ENCODE results near the gene BEND3. TPM values are rescaled to one million over a fixed set of nuclear protein-coding genes. Genes with fewer than 3 reads are reported as not detected.

BEND3 gene
- total RNA-seq, 2 experiments from 2014 or later = 2.7 to 2.9 TPM

GRCh38 chr6:107116931-107117330 is 1.6 kb upstream of the BEND3 start:
- peaks cover 18% of the 10 kb centered on the region for H3K27me3 Mint-ChIP-seq
- ChIA-PET POLR2A (no interaction called here), CTCF (interaction anchor here (0.7 kb wide), 1 partner anchor 90 kb away, joined by 3 read pairs; the partner anchor contains the start of gene MTRES1)
- no peak overlapping the region for H3K27ac Mint-ChIP-seq
- H3K4me3 Mint-ChIP-seq = peak overlapping the region; percentile 71
- peaks cover 2% of the 10 kb centered on the region for H3K36me3 Mint-ChIP-seq (ENCODE audit: low read depth)
- peaks cover 19% of the 10 kb centered on the region for H3K4me1 Mint-ChIP-seq
- DNase-seq = no peak
- no peaks in the 10 kb centered on the region for H3K9me3 Mint-ChIP-seq

- peaks cover 2% of the 10 kb centered on the region for H3K36me3 Mint-ChIP-seq (ENCODE audit: low read depth)
- POLR2A ChIA-PET = interaction anchor here (0.9 kb wide), 1 partner anchor 55 kb away, joined by 3 read pairs; no protein-coding TSS in a partner anchor
- no peaks in the 10 kb centered on the region for H3K9me3 Mint-ChIP-seq
- H3K27me3 Mint-ChIP-seq = peaks cover 18% of the 10 kb centered on the region
- peak overlapping the region; percentile 71 for H3K4me3 Mint-ChIP-seq
- peak overlapping the region; percentile 50 for H3K27ac Mint-ChIP-seq
- DNase-seq = peak; percentile 24
- CTCF ChIA-PET = interaction anchor here (0.7 kb wide), 1 partner anchor 89 kb away, joined by 3 read pairs; the partner anchor contains the start of gene MTRES1
- H3K4me1 Mint-ChIP-seq = peaks cover 19% of the 10 kb centered on the region
These were observed 1.1 kb upstream of the BEND3 start for GRCh38 chr6:107116328-107116892.

GRCh38 chr6:107115695-107116327 is 496 bp upstream of the BEND3 start:
- peak overlapping the region; percentile 71 for H3K4me3 Mint-ChIP-seq
- H3K27me3 Mint-ChIP-seq = peaks cover 18% of the 10 kb centered on the region
- H3K27ac Mint-ChIP-seq = peak overlapping the region; percentile 50
- H3K36me3 Mint-ChIP-seq (ENCODE audit: low read depth) = peaks cover 2% of the 10 kb centered on the region
- H3K9me3 Mint-ChIP-seq = no peaks in the 10 kb centered on the region
- ChIA-PET POLR2A (interaction anchor here (0.9 kb wide), 1 partner anchor 54 kb away, joined by 3 read pairs; no protein-coding TSS in a partner anchor), CTCF (interaction anchor here (0.6 to 1.3 kb wide), 2 partner anchors 53 to 1251 kb away, joined by 3 to 4 read pairs; no protein-coding TSS in a partner anchor)
- peaks cover 19% of the 10 kb centered on the region for H3K4me1 Mint-ChIP-seq
- peak; percentile 15 for DNase-seq

GRCh38 chr6:107114213-107114925 is 946 bp downstream of the BEND3 start:
- DNase-seq = peak; percentile 63
- POLR2A ChIA-PET = no interaction called here
- H3K36me3 Mint-ChIP-seq (ENCODE audit: low read depth) = peaks cover 2% of the 10 kb centered on the region
- CTCF ChIA-PET = interaction anchor here (0.5 to 1.8 kb wide), 21 partner anchors 8 to 1074 kb away, joined by 3 to 8 read pairs (median 3); partner anchors contain the start of gene MTRES1
- peak overlapping the region; percentile 72 for H3K4me3 Mint-ChIP-seq
- peaks cover 22% of the 10 kb centered on the region for H3K4me1 Mint-ChIP-seq
- H3K27me3 Mint-ChIP-seq = peaks cover 18% of the 10 kb centered on the region
- H3K27ac Mint-ChIP-seq = peak overlapping the region; percentile 36
- no peaks in the 10 kb centered on the region for H3K9me3 Mint-ChIP-seq

- CTCF ChIA-PET = no interaction called here
- no peak for DNase-seq
- no peaks in the 10 kb centered on the region for H3K27me3 Mint-ChIP-seq
- no peak overlapping the region for H3K4me3 Mint-ChIP-seq
- no peaks in the 10 kb centered on the region for H3K9me3 Mint-ChIP-seq
- no peak overlapping the region for H3K27ac Mint-ChIP-seq
- peaks cover 2% of the 10 kb centered on the region for H3K36me3 Mint-ChIP-seq (ENCODE audit: low read depth)
- POLR2A ChIA-PET = no interaction called here
- H3K4me1 Mint-ChIP-seq = peaks cover 10% of the 10 kb centered on the region
These were observed 5.1 kb downstream of the BEND3 start for GRCh38 chr6:107110200-107110599.

- H3K4me3 Mint-ChIP-seq = no peak overlapping the region
- no peak for DNase-seq
- no peaks in the 10 kb centered on the region for H3K36me3 Mint-ChIP-seq (ENCODE audit: low read depth)
- H3K27ac Mint-ChIP-seq = no peak overlapping the region
- no peaks in the 10 kb centered on the region for H3K27me3 Mint-ChIP-seq
- ChIA-PET CTCF (interaction anchor here (0.6 kb wide), 1 partner anchor 1017 kb away, joined by 3 read pairs; no protein-coding TSS in a partner anchor), POLR2A (no interaction called here)
- peaks cover 4% of the 10 kb centered on the region for H3K4me1 Mint-ChIP-seq
- H3K9me3 Mint-ChIP-seq = no peaks in the 10 kb centered on the region
These were observed 7.0 kb downstream of the BEND3 start for GRCh38 chr6:107108201-107108890.

GRCh38 chr6:107107791-107108190 is 7.5 kb downstream of the BEND3 start:
- Mint-ChIP-seq H3K27ac (no peak overlapping the region), H3K36me3 (ENCODE audit: low read depth) (no peaks in the 10 kb centered on the region), H3K4me3 (no peak overlapping the region), H3K9me3 (no peaks in the 10 kb centered on the region), H3K27me3 (no peaks in the 10 kb centered on the region), H3K4me1 (peaks cover 3% of the 10 kb centered on the region)
- POLR2A ChIA-PET = no interaction called here
- DNase-seq = no peak
- CTCF ChIA-PET = interaction anchor here (0.6 kb wide), 1 partner anchor 1016 kb away, joined by 3 read pairs; no protein-coding TSS in a partner anchor

GRCh38 chr6:107106165-107106564 is 9.2 kb downstream of the BEND3 start:
- ChIA-PET POLR2A (interaction anchor here (0.7 kb wide), 1 partner anchor 23 kb away, joined by 4 read pairs; no protein-coding TSS in a partner anchor), CTCF (interaction anchor here (0.6 to 1.3 kb wide), 3 partner anchors 8 to 146 kb away, joined by 3 to 4 read pairs (median 3); no protein-coding TSS in a partner anchor)
- peaks cover 3% of the 10 kb centered on the region for H3K4me1 Mint-ChIP-seq
- DNase-seq = no peak
- H3K27me3 Mint-ChIP-seq = no peaks in the 10 kb centered on the region
- no peak overlapping the region for H3K4me3 Mint-ChIP-seq
- no peaks in the 10 kb centered on the region for H3K36me3 Mint-ChIP-seq (ENCODE audit: low read depth)
- H3K27ac Mint-ChIP-seq = no peak overlapping the region
- H3K9me3 Mint-ChIP-seq = no peaks in the 10 kb centered on the region

GRCh38 chr6:107105511-107106116 is 9.7 kb downstream of the BEND3 start:
- Mint-ChIP-seq H3K4me3 (no peak overlapping the region), H3K9me3 (no peaks in the 10 kb centered on the region), H3K36me3 (ENCODE audit: low read depth) (no peaks in the 10 kb centered on the region), H3K27me3 (no peaks in the 10 kb centered on the region), H3K27ac (no peak overlapping the region), H3K4me1 (peaks cover 3% of the 10 kb centered on the region)
- CTCF ChIA-PET = interaction anchor here (0.7 to 1.3 kb wide), 2 partner anchors 8 to 146 kb away, joined by 3 read pairs; no protein-coding TSS in a partner anchor
- no peak for DNase-seq
- POLR2A ChIA-PET = no interaction called here

- CTCF ChIA-PET = interaction anchor here (0.6 to 1.8 kb wide), 5 partner anchors 10 to 588 kb away, joined by 3 to 4 read pairs (median 3); partner anchors contain the start of gene MTRES1
- Mint-ChIP-seq H3K9me3 (no peaks in the 10 kb centered on the region), H3K4me1 (no peaks in the 10 kb centered on the region), H3K27me3 (no peaks in the 10 kb centered on the region), H3K27ac (no peak overlapping the region), H3K36me3 (ENCODE audit: low read depth) (no peaks in the 10 kb centered on the region), H3K4me3 (no peak overlapping the region)
- POLR2A ChIA-PET = no interaction called here
- DNase-seq = no peak
These were observed 12.2 kb downstream of the BEND3 start for GRCh38 chr6:107103082-107103481.

GRCh38 chr6:107102414-107102805 is 12.9 kb downstream of the BEND3 start:
- DNase-seq = no peak
- Mint-ChIP-seq H3K27me3 (no peaks in the 10 kb centered on the region), H3K9me3 (no peaks in the 10 kb centered on the region), H3K36me3 (ENCODE audit: low read depth) (no peaks in the 10 kb centered on the region), H3K4me1 (no peaks in the 10 kb centered on the region), H3K27ac (no peak overlapping the region), H3K4me3 (no peak overlapping the region)
- CTCF ChIA-PET = interaction anchor here (0.6 to 1.8 kb wide), 4 partner anchors 12 to 589 kb away, joined by 3 to 4 read pairs (median 3); partner anchors contain the start of gene MTRES1
- POLR2A ChIA-PET = no interaction called here
